Testis (tissue), 3 donors: ENCODE measurements around the gene TXNRD2. TPM values are rescaled to one million over a fixed set of nuclear protein-coding genes. Genes with fewer than 3 reads are reported as not detected.

Experiments used
- DNase-seq: peaks from one replicate; pipeline ENCODE4 v3.0.0-alpha.2; 2019
- H3K27ac ChIP-seq, 2 donors: fragments of 200-600 bp; sonication (generic); one replicate each; pipeline ENCODE4 v1.5.1; 2019
- H3K27me3 ChIP-seq: fragments of 200-600 bp; sonication (generic); one replicate; pipeline ENCODE4 v1.5.1; 2019
- H3K36me3 ChIP-seq: fragments of 200-600 bp; sonication (generic); one replicate; pipeline ENCODE4 v1.5.1; 2017; ENCODE audit warnings: low read depth; ENCODE audit errors: missing control alignments
- H3K4me1 ChIP-seq: fragments of 200-600 bp; sonication (generic); one replicate; pipeline ENCODE4 v1.5.1; 2019
- H3K4me3 ChIP-seq, 2 donors: fragments of 200-600 bp; sonication (generic); one replicate each; pipeline ENCODE4 v1.5.1; 2017 to 2019
- H3K9me3 ChIP-seq: fragments of 200-600 bp; sonication (generic); one replicate; pipeline ENCODE4 v1.5.1; 2017
- POLR2A ChIP-seq: fragments of 450-650 bp; IDR thresholded peaks from one replicate; pipeline ENCODE4 v1.6.1; 2017; ENCODE audit warnings: antibody characterized with exemption, mild to moderate bottlenecking, moderate library complexity
- WGBS, 2 donors: methylation state at CpG; one replicate each; pipeline ENCODE4 v1.1.5; 2018; 5-methylcytosine and 5-hydroxymethylcytosine counted together
- intact Hi-C: fragments of 100-400 bp; cut with DNase I; formaldehyde crosslinking; loops from one replicate; pipeline ENCODE4 v1.15.1; 2023; ENCODE audit warnings: low total_unique reads
- polyA plus RNA-seq: library from polyadenylated mRNA; stranded (reverse); fragments of 350-450 nt; fragmentation: Illumina TruSeq; extraction: RNeasy Lipid Tissue Mini Kit (QIAGEN cat#74804); gene quantifications from one replicate; pipeline ENCODE4 v1.2.3, GENCODE V29; 2014; ENCODE audit warnings: low read depth, low replicate concordance; ENCODE audit not compliant: insufficient read depth
- total RNA-seq, 2 donors: library from RNA; depleted of rRNA; stranded (reverse); fragments of >200 nt; gene quantifications; one replicate each; pipeline ENCODE4 v1.2.3, GENCODE V29; 2016
- TF ChIP-seq, protein P1 (sequence below), 3 experiments: fragments of 450-650 bp in 2 of 3; fragments of 200-600 bp in 1 of 3; sonication (generic) in 1 of 3; IDR thresholded peaks; one replicate each; pipeline ENCODE4 v1.5.1; 2016 to 2019; ENCODE audit warnings: antibody characterized with exemption in 3 of 3, mild to moderate bottlenecking in 2 of 3, moderate library complexity in 1 of 3

TXNRD2 gene
- total and polyA plus RNA-seq, 3 donors from 2014 or later, result 28.7 to 49.9 (median 36.6) TPM

GRCh38 chr22:19873960-19874306, 67.7 kb downstream of the TXNRD2 start:
- TF ChIP-seq, protein P1, sequence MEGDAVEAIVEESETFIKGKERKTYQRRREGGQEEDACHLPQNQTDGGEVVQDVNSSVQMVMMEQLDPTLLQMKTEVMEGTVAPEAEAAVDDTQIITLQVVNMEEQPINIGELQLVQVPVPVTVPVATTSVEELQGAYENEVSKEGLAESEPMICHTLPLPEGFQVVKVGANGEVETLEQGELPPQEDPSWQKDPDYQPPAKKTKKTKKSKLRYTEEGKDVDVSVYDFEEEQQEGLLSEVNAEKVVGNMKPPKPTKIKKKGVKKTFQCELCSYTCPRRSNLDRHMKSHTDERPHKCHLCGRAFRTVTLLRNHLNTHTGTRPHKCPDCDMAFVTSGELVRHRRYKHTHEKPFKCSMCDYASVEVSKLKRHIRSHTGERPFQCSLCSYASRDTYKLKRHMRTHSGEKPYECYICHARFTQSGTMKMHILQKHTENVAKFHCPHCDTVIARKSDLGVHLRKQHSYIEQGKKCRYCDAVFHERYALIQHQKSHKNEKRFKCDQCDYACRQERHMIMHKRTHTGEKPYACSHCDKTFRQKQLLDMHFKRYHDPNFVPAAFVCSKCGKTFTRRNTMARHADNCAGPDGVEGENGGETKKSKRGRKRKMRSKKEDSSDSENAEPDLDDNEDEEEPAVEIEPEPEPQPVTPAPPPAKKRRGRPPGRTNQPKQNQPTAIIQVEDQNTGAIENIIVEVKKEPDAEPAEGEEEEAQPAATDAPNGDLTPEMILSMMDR (IDR thresholded peaks at IDR 0.05), result no peak
- TF ChIP-seq POLR2A, result no peak
- WGBS, 2 donors, result 68 to 83% methylated on average over 1 to 7 of the region's 7 CpGs
- H3K9me3 ChIP-seq, result no peaks in the 10 kb centered on the region
- no peaks in the 10 kb centered on the region for H3K36me3 ChIP-seq
- intact Hi-C loops, result no loop called here
- H3K4me3 ChIP-seq, result no peak overlapping the region
- H3K4me1 ChIP-seq, result peaks cover 7% of the 10 kb centered on the region
- no peaks in the 10 kb centered on the region for H3K27me3 ChIP-seq
- H3K27ac ChIP-seq, result no peak overlapping the region
- DNase-seq, result no peak

GRCh38 chr22:19873138-19873959, 68.3 kb downstream of the TXNRD2 start:
- peaks cover 13% of the 10 kb centered on the region for H3K4me1 ChIP-seq
- no peak overlapping the region for H3K4me3 ChIP-seq
- DNase-seq, result no peak
- intact Hi-C loops, result no loop called here
- WGBS, 2 donors, result 85 to 94% methylated on average over 6 to 27 of the region's 27 CpGs
- no peaks in the 10 kb centered on the region for H3K36me3 ChIP-seq
- no peaks in the 10 kb centered on the region for H3K27me3 ChIP-seq
- no peaks in the 10 kb centered on the region for H3K9me3 ChIP-seq
- TF ChIP-seq, protein P1 (IDR thresholded peaks at IDR 0.05), result no peak
- TF ChIP-seq POLR2A, result no peak
- no peak overlapping the region for H3K27ac ChIP-seq

DNA sequence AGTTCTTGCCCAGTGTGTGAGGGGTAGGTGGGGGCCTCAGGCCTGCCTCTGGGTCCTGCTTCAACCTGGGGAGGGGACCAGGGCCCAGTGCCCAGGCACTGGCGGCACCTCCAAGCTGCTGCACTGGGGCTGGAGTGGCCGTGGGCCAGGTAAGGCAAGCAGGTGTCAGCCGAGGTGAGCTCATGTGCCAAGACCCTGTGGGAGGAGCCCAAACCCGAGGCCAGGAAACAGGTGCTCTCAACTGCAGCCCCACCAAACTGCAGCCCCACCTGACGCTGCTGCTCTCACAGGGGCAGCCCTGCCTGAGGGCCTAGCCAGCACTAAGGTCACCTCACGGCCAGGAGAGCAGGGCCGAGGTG, 68.9 kb downstream of the TXNRD2 start:
- DNase-seq, result no peak
- Histone ChIP-seq H3K4me1 (peaks cover 13% of the 10 kb centered on the region), H3K9me3 (no peaks in the 10 kb centered on the region), H3K36me3 (no peaks in the 10 kb centered on the region), H3K27me3 (no peaks in the 10 kb centered on the region), H3K27ac (no peak overlapping the region), H3K4me3 (no peak overlapping the region)
- intact Hi-C loops, result no loop called here
- TF ChIP-seq POLR2A, result no peak
- TF ChIP-seq, protein P1 (IDR thresholded peaks at IDR 0.05), result no peak
- WGBS, 2 donors, result 73% methylated on average over 7 of the region's 7 CpGs; no CpG with 5 or more reads in 1 of the 2 donors

- WGBS, 2 donors, result 93 to 95% methylated on average over 9 to 13 of the region's 16 CpGs
- TF ChIP-seq POLR2A, result no peak
- TF ChIP-seq, protein P1 (IDR thresholded peaks at IDR 0.05), result no peak
- H3K4me3 ChIP-seq, result no peak overlapping the region
- no peak overlapping the region for H3K27ac ChIP-seq
- H3K9me3 ChIP-seq, result no peaks in the 10 kb centered on the region
- no peaks in the 10 kb centered on the region for H3K27me3 ChIP-seq
- H3K4me1 ChIP-seq, result peaks cover 13% of the 10 kb centered on the region
- no peak for DNase-seq
- intact Hi-C loops, result no loop called here
- no peaks in the 10 kb centered on the region for H3K36me3 ChIP-seq
Measured at GRCh38 chr22:19871845-19872778, 69.5 kb downstream of the TXNRD2 start.
